DLD1 (cell line): ENCODE measurements around the gene MS4A13.
"Not testable (repeated sequence)": the region's sequence is repeated elsewhere in the genome, so short reads cannot be mapped to it uniquely, and the experiment has no call there.

ENCODE experiments used
- in situ Hi-C: cut with HindIII; loops from 2 replicates; pipeline ENCODE4 v1.10.0; 2017; ENCODE audit warnings: low sequenced_read_pairs

Gene MS4A13

GRCh38 chr11:60530454-60531100 is 15.4 kb downstream of the MS4A13 start:
- in situ Hi-C loops = no loop called here

GRCh38 chr11:60532383-60532782 is 17.2 kb downstream of the MS4A13 start:
- in situ Hi-C loops = not testable (repeated sequence)

DNA sequence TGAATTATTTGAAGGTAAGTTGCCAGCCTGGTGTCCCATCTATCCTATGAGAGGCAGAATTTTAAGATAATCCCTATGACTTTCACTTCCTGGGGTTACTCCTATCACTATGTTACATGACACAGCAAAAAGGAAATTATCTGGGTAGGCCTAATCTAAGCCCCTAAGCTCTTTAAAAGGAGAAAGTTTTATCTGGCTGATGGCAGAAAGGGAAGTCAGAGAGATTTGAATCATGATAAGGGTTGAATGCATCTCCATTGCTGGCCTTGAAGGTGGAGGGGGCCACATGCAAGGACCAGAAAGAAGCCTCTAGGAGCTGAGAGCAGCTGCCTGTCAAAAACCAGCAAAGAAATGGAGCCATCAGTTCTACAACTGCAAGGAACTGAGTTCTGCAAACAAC is 23.4 kb downstream of the MS4A13 start:
- in situ Hi-C loops = not testable (repeated sequence)

DNA sequence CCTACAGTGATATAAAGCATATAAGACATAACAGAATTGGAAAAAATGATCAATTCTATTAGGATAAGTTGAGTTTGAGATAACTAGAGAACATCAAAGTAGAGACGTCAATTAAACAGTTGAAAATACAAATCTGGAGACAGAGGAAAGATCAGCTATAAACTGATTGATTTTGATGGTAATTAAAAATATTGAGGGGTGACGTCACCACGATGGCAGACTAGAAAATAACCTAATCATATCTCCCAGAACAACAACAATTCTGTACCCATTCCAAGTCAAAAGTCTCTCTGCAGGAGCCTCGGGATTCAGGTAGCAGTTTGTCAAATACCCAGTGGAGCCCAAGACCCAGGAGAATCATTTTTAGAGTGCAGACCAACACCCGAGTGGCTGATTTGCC is 28.9 kb downstream of the MS4A13 start:
- in situ Hi-C loops = no loop called here

GRCh38 chr11:60561254-60561653 is 46.1 kb downstream of the MS4A13 start:
- in situ Hi-C loops = no loop called here

DNA sequence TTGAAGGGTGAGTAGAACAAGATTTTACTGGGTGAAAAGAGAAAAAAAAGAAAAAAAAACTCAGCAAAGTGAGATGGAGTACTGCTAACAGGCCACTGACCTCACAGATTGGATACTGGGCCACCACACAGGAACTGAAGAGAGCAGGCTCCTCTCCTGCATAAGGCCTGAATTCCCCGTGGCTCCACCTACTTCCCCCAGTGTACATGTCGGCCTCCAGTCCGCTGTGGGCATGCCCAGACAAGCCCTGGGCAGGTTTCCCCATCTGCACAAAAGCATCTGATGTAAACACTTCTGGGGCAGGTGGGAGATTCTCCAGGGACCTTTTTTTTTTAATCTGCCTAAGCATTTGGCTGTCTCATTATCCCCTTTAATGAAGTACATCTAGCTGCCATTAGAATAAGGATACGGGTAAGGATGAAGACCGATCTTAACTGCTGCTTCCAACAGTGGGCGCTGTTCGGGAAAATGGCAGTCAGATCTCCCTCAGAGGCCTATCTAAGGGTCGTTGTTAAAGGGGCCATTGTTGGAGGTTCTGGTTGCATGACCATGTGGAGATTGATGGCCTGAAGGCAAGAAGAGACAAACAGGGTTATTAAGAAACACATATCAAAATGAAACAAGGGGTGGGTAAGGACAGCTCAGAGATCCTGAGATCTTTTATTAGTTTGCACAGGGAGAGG is 48.5 kb downstream of the MS4A13 start:
- in situ Hi-C loops = no loop called here

DNA sequence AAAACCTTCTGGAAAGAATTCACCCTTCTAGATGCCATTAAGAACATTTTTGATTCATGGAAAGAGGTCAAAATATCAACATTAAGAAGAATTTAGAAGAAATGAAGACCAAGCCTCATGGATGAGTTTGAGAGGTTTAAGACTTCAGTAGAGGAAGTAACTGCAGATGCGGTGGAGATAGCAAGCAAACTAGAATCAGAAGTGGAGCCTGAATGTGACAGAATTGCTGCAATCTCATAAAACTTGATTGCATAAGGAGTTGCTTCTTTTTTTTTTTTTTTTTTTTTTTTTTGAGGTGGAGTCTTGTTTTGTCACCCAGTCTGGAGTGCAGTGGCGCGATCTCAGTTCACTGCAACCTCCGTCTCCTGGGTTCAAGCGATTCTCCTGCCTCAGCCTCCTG is 51.6 kb downstream of the MS4A13 start:
- in situ Hi-C loops = no loop called here

GRCh38 chr11:60570970-60571369 is 55.8 kb downstream of the MS4A13 start:
- in situ Hi-C loops = no loop called here

DNA sequence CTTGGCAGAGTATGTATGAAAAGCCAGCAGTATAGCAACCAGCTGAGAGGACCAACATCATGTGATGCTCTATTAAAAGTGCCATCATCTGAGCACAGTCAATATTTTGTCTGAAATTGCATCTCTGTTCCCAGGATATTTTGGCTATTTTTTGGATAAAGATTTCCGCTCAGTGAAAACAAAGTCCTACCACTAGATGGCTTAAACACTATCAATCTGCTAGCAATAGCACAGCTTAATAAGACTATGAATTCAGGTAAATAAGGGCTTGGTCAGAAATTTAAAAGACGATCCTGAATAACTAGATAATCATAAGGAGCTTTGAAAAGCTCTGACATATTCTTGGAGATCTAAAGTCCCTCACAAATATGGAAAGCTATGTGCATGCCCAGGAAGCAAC is 74.4 kb downstream of the MS4A13 start:
- in situ Hi-C loops = no loop called here
